Rectal smooth muscle tissue (tissue), 1 donor: ENCODE data around the gene CFAP107.

ENCODE experiments used
- H3K27ac ChIP-seq: one replicate; pipeline ENCODE4 v1.7.0; 2013; ENCODE audit warnings: low read depth, low read length, inconsistent platforms
- H3K27me3 ChIP-seq: one replicate; pipeline ENCODE4 v1.7.0; 2013; ENCODE audit warnings: low read length; ENCODE audit not compliant: control insufficient read depth, insufficient read depth
- H3K36me3 ChIP-seq: one replicate; pipeline ENCODE4 v1.7.0; 2013; ENCODE audit warnings: low read length; ENCODE audit not compliant: control insufficient read depth, insufficient read depth
- H3K4me1 ChIP-seq: one replicate; pipeline ENCODE4 v1.7.0; 2013; ENCODE audit warnings: low read length; ENCODE audit not compliant: control insufficient read depth, insufficient read depth
- H3K4me3 ChIP-seq: one replicate; pipeline ENCODE4 v1.7.0; 2013; ENCODE audit warnings: low read length
- H3K9ac ChIP-seq: one replicate; pipeline ENCODE4 v1.7.0; 2013; ENCODE audit warnings: low read length

The CFAP107 gene

DNA sequence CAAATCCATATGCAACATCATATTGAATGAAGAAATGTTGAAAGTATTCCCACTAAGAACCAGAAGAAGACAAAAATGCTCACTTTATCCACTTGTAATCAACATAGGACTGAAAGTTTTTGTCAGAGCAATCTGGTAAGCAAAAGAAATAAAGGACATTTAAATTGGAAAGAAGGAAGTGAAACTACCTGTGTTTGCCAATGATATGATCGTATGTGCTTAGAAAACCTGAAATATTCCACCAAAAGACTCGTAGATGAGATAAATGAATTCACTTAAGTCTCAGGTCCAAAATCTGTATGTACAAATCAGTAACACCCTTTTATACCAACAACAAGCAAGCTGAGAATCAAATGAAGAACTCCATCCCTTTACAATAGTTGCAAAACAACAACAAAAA lies 53.7 kb downstream of the CFAP107 start:
- Histone ChIP-seq H3K36me3 (no peaks in the 10 kb centered on the region), H3K9ac (no peak overlapping the region), H3K27me3 (no peaks in the 10 kb centered on the region), H3K4me3 (no peak overlapping the region), H3K27ac (no peak overlapping the region), H3K4me1 (no peaks in the 10 kb centered on the region)

- Histone ChIP-seq H3K27me3 (no peaks in the 10 kb centered on the region), H3K9ac (no peak overlapping the region), H3K4me1 (no peaks in the 10 kb centered on the region), H3K36me3 (no peaks in the 10 kb centered on the region), H3K27ac (no peak overlapping the region), H3K4me3 (no peak overlapping the region)
Observed at GRCh38 chr1:12809933-12810332, 63.9 kb downstream of the CFAP107 start.

GRCh38 chr1:12810691-12811408 lies 64.8 kb downstream of the CFAP107 start:
- H3K4me3 ChIP-seq, result no peak overlapping the region
- no peak overlapping the region for H3K9ac ChIP-seq
- no peaks in the 10 kb centered on the region for H3K27me3 ChIP-seq
- no peak overlapping the region for H3K27ac ChIP-seq
- no peaks in the 10 kb centered on the region for H3K4me1 ChIP-seq
- no peaks in the 10 kb centered on the region for H3K36me3 ChIP-seq

GRCh38 chr1:12811409-12811784 lies 65.4 kb downstream of the CFAP107 start:
- H3K27ac ChIP-seq, result no peak overlapping the region
- no peaks in the 10 kb centered on the region for H3K4me1 ChIP-seq
- H3K36me3 ChIP-seq, result no peaks in the 10 kb centered on the region
- no peaks in the 10 kb centered on the region for H3K27me3 ChIP-seq
- no peak overlapping the region for H3K9ac ChIP-seq
- H3K4me3 ChIP-seq, result no peak overlapping the region
